ENCODE results near the gene ABLIM2. TPM values are rescaled to one million over a fixed set of nuclear protein-coding genes. Genes with fewer than 3 reads are reported as not detected.

ABLIM2 gene
- total RNA-seq, 2 experiments from 2014 or later = 0.32 to 0.54 TPM

DNA sequence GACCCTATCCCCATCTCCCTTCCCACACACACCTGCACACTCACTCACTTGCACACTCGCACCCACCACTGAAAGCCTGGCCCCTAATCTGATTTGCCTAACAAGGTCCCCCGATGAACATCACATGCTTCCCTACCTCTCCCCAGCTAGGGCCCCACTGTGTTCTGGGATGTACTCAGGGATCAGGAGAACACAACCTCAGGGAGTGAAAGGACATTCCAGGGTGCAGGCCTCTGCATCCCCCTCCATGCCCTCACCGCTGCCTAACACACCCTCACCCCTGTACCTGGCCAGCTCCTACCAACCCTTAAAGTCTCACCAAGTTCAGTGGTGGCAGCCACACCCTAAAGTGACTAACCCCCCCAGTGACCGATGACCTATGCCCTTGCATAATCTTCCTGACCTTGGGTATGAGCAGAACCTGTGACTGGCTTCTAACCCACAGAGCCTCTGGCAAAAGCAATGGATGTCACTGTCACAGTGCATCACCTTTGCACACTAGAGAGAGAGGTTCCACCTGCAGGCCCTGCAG lies 216.6 kb downstream of the ABLIM2 start:
- no peak for DNase-seq
- Mint-ChIP-seq H3K9me3 (no peaks in the 10 kb centered on the region), H3K27me3 (peaks cover 4% of the 10 kb centered on the region), H3K4me1 (ENCODE audit: low read depth) (peaks cover 15% of the 10 kb centered on the region), H3K36me3 (ENCODE audit: low read depth) (peaks cover 3% of the 10 kb centered on the region), H3K4me3 (no peak overlapping the region), H3K27ac (no peak overlapping the region)
- ChIA-PET CTCF (interaction anchor here (1.1 to 1.3 kb wide), 3 partner anchors 33 to 65 kb away, joined by 3 read pairs; no protein-coding TSS in a partner anchor), POLR2A (no interaction called here)
- intact Hi-C loops (cut with micrococcal nuclease) = no loop called here
- TF ChIP-seq, protein P1, sequence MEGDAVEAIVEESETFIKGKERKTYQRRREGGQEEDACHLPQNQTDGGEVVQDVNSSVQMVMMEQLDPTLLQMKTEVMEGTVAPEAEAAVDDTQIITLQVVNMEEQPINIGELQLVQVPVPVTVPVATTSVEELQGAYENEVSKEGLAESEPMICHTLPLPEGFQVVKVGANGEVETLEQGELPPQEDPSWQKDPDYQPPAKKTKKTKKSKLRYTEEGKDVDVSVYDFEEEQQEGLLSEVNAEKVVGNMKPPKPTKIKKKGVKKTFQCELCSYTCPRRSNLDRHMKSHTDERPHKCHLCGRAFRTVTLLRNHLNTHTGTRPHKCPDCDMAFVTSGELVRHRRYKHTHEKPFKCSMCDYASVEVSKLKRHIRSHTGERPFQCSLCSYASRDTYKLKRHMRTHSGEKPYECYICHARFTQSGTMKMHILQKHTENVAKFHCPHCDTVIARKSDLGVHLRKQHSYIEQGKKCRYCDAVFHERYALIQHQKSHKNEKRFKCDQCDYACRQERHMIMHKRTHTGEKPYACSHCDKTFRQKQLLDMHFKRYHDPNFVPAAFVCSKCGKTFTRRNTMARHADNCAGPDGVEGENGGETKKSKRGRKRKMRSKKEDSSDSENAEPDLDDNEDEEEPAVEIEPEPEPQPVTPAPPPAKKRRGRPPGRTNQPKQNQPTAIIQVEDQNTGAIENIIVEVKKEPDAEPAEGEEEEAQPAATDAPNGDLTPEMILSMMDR (IDR thresholded peaks at IDR 0.05) = no peak
- ATAC-seq = no peak

DNA sequence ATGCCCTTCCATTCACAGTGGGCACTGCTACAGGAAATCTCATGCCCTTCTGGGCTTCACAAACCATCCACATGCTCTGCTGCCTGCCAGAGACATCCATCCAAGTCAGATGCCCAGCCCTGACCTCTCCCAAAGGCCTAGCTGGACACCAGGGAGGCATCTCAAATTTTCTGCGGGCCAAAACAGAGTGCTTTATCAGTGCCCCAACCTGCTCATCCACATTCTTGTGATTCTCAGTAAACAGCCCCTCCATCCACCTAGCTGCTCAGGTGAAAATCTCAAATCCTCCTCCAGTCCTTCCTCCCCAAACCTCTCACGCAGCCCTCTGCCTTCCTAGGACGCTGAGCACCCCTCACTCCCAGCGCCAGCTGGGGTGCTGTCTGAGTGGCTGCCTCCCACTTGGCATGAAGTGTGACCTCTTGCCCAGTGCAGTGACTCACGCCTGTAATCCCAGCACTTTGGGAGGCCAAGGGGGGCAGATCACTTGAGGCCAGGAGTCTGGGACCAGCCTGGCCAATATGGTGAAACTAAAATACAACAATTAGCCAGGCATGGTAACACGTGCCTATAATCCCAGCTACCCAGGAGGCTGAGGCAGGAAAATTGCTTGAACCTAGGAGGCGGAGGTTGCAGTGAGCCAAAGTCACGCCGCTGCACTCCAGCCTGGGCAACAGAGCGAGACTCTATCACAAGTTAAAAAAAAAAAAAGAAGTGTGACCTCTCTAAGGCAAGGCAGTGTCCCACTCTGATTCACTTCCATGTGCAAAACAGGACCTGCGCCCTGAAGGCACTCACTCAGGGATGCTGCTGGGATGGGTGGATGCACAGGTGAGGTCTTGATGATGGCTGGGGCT lies 217.3 kb downstream of the ABLIM2 start:
- ATAC-seq (no peak), DNase-seq (no peak)
- H3K4me3 Mint-ChIP-seq = no peak overlapping the region
- H3K27ac Mint-ChIP-seq = no peak overlapping the region
- TF ChIP-seq, protein P1 (IDR thresholded peaks at IDR 0.05) = no peak
- intact Hi-C loops (cut with micrococcal nuclease) = no loop called here
- H3K36me3 Mint-ChIP-seq (ENCODE audit: low read depth) = peaks cover 3% of the 10 kb centered on the region
- ChIA-PET POLR2A (interaction anchor here (0.7 to 2.2 kb wide), 2 partner anchors 11 to 235 kb away, joined by 3 to 8 read pairs; no protein-coding TSS in a partner anchor), CTCF (interaction anchor here (1.1 to 1.3 kb wide), 2 partner anchors 34 to 64 kb away, joined by 3 read pairs; no protein-coding TSS in a partner anchor)
- no peaks in the 10 kb centered on the region for H3K9me3 Mint-ChIP-seq
- peaks cover 8% of the 10 kb centered on the region for H3K27me3 Mint-ChIP-seq
- peaks cover 22% of the 10 kb centered on the region for H3K4me1 Mint-ChIP-seq (ENCODE audit: low read depth)

DNA sequence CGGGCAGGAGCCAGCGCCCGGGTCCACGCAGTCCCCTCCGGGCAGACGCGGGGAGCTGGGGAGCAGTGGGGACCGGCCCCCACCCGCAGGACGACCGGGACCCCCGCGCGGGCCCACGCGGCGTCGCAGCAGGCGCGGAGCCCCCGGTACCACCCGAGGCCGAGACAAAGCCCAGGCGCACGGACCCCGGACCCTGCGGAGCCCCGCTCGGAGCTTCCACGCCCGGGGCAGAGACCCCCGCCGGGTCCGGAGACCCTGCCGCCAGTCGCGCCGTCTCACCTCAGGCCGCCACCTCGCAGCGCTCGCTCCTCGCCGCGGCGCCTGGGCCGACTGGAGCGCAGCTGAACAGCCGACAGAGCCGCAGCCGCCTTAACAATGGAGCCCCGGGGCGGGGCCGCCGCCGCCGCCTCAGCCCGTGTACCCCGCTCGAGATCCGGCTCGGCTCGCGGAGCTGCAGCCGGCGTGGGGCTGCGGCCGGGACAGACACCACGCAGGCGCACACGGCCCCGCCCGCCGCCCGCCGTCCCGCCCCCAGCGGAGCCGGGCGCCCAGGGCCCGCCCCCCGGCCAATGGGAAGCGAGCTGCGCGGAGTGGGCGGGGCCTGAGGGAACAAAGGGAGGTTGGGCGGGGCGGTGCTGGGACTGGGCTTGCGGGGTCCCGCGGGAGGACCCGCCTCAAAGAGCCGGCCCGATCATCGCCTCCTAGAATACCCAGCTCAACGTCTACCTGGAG lies 219.1 kb downstream of the ABLIM2 start, which contains the start of gene AFAP1:
TSS of gene AFAP1 (minus strand) at position 485 of the 732 bp plus-strand sequence. CDS start 67,783 bp downstream, outside the sequence.
- CTCF ChIA-PET = interaction anchor here (1.3 to 3.3 kb wide), 4 partner anchors 9 to 47 kb away, joined by 3 to 12 read pairs (median 4); no protein-coding TSS in a partner anchor
- intact Hi-C loops (cut with micrococcal nuclease) = no loop called here
- Mint-ChIP-seq H3K4me3 (peak within 1 kb of the TSS; percentile 81), H3K9me3 (no peaks in the 10 kb centered on the region), H3K27ac (no peak within 1 kb of the TSS), H3K4me1 (ENCODE audit: low read depth) (peaks cover 33% of the 10 kb centered on the region), H3K36me3 (ENCODE audit: low read depth) (peaks cover 3% of the 10 kb centered on the region), H3K27me3 (peaks cover 8% of the 10 kb centered on the region)
- TF ChIP-seq, protein P1 (IDR thresholded peaks at IDR 0.05) = no peak
- POLR2A ChIA-PET = interaction anchor here (1.2 to 3.1 kb wide), 3 partner anchors 9 to 22 kb away, joined by 5 to 12 read pairs (median 8); no protein-coding TSS in a partner anchor
- DNase-seq (peak; percentile 88), ATAC-seq (peak; percentile 98)

DNA sequence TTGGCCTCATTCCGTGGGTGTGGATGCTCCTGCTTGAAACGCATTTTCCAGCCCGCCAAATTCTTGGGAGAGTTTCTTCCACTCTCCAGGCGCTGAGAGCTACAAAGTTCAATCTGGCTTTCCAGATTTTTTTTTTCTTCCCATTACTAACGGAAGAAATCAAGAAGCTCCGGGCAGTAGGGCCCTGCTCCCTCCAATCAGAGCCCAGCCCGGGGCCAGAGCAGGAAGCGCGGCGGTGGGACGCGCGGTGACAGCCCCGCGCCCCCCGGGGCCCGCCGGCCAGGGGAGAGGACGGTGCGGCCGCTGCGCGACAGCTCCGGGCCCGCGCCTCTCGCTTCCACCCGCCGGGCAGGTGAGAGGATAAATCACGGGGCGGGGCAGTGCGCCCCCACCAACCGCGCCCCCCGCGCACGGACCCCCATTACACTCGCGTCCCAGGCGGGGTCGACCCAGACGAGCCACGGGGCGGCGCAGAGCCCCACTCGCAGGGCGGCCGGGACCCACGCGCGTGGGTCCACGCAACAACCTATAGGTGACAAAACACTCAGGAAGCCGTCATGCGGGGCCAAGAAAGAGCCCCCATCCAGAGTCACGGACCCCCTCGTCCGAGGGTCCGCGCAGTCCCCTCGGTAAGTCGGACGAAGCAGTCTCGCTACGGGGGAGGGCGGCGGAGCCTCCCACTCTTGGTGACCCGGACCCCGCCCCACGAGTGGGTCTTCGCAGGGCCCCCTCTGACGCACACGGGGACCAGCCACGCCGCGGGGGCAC lies 219.8 kb downstream of the ABLIM2 start:
- H3K27me3 Mint-ChIP-seq = peaks cover 8% of the 10 kb centered on the region
- H3K4me1 Mint-ChIP-seq (ENCODE audit: low read depth) = peaks cover 40% of the 10 kb centered on the region
- TF ChIP-seq, protein P1 (IDR thresholded peaks at IDR 0.05) = no peak
- peaks cover 3% of the 10 kb centered on the region for H3K36me3 Mint-ChIP-seq (ENCODE audit: low read depth)
- intact Hi-C loops (cut with micrococcal nuclease) = no loop called here
- no peak for DNase-seq
- H3K27ac Mint-ChIP-seq = peak overlapping the region; percentile 75
- peak overlapping the region; percentile 81 for H3K4me3 Mint-ChIP-seq
- CTCF ChIA-PET = interaction anchor here (0.7 to 4.0 kb wide), 12 partner anchors 9 to 177 kb away, joined by 3 to 22 read pairs (median 4); no protein-coding TSS in a partner anchor
- H3K9me3 Mint-ChIP-seq = no peaks in the 10 kb centered on the region
- ATAC-seq = no peak
- POLR2A ChIA-PET = interaction anchor here (0.6 to 3.1 kb wide), 5 partner anchors 10 to 1265 kb away, joined by 3 to 12 read pairs (median 5); a partner anchor contains a TSS

Measured in activated CD8-positive, alpha-beta T cell treated with anti-CD3 and anti-CD28 coated beads for 36 hours (primary cell).